ENCODE measurements around the gene BLOC1S4.
A peak's percentile ranks its signal among the peaks of the same experiment; 100 is the strongest.

Gene BLOC1S4

DNA sequence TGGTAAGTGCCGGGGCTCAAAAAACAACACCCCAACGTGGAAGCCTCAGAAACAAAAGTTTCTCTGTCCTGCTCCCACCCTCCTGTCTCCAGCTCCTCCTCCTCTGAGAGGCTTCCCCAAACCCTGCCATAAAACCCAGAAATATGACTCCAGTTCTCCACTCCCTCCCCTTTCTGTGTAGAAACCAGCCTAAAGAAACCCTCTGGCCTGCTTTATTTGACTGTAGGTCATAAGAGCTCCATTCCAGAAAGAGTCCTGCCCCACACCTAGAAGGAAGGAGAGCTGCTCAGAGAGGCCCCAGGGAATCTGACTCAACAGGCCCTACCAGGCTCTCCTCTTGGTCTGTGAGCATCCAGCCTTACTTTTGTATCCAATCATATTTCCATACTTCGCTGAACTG, 23.2 kb upstream of the BLOC1S4 start:
- DNase-seq = no peak

GRCh38 chr4:6693231-6694176, 22.5 kb upstream of the BLOC1S4 start, which contains the start of gene S100P:
Gene S100P, plus strand, starts transcription at chr4:6693878. Its CDS starts 55 bp downstream, at chr4:6693933.
- no peak for DNase-seq

GRCh38 chr4:6694177-6694901, 21.6 kb upstream of the BLOC1S4 start:
- no peak for DNase-seq

GRCh38 chr4:6695660-6696610, 20.0 kb upstream of the BLOC1S4 start:
- peak; percentile 19 for DNase-seq

DNA sequence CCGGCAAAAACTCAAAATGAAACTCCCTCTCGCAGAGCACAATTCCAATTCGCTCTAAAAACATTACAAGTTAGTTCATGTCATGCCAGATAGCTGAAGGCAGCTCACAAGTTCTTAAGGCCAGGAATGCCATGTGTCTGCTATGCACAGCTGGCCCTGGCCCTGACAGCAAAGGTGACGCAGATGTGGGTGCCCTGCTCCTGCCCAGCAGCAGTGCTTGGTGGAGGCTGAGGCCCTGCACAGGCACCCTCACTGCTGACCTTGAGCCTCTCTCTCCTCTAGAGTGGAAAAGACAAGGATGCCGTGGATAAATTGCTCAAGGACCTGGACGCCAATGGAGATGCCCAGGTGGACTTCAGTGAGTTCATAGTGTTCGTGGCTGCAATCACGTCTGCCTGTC, 19.4 kb upstream of the BLOC1S4 start:
- DNase-seq = no peak

GRCh38 chr4:6697131-6697530, 18.8 kb upstream of the BLOC1S4 start:
- DNase-seq = no peak

DNA sequence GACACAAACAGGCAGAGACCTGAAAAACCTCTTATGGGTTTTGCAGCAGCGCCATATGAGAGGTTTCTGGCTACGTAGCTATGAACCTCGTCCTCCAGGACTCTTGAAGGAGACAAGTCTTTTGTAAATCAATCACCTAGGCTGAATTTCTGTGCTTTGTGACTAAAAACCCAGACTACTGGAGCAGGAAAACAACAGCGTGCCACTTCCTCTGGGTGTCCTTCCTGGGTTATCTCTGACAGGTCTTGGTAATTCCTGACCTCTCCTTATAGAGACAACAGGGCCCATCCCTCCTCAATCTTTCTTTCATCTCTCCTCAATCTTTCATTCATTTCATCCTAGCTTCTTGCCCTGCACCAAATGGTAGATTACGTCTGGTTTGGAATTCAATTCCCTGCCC, 16.6 kb upstream of the BLOC1S4 start:
- no peak for DNase-seq

DNA sequence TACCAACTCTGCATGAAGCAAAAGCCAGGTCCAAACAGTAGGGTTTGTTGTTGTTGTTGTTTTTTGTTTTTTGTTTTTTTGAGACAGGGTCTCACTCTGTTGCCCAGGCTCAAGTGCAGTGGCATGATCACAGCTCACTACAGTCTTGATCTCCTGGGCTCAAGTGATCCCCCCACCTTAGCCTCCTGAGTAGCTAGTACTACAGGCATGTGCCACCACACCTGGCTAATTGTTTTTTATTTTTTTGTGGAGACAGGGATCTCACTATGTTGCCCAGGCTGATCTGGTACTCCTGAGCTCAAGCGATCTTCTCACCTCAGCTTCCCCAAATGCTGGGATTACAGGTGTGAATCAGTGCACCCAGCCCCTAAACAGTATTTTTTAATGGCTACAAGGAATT, 16.1 kb upstream of the BLOC1S4 start:
- DNase-seq = no peak

DNA sequence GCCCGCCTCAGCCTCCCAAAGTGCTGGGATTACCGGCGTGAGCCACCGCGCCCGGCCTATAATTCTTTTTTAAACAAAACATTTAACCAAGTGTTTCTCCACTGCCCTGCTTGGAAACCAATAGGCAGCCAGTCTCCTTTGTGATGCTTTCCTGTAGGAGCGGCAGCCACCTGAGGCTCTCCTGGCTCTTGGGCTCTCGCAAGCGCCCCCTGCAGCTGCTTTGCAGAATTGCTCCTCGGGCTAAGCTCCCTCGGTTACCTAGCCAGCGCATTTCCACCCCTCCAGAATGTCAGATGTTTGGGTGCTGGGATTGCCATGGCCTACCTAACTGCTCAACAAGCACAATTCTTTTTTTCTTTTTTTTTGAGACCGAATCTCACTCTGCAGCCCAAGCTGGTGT, 14.6 kb upstream of the BLOC1S4 start:
- no peak for DNase-seq

GRCh38 chr4:6702761-6703160, 13.2 kb upstream of the BLOC1S4 start:
- DNase-seq = no peak

DNA sequence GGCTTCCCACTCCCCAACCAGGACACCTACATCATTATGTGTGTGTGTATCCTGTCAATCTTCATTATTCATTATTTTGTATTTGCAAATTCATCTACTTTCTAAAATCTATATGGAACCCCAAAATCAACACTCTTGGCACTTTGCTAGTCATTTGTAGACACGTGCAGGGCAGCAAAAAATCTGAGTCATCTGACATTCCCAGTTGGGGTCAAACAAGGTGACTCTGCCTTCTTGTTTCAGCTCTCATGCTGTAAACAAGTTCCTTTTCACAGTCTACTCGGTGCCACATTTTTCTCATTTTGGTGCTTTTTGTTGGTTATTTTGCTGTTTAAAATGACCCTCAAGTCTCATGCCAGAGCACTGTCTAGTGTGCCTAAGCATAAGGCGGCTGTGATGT, 12.2 kb upstream of the BLOC1S4 start:
- no peak for DNase-seq

GRCh38 chr4:6705646-6706045, 10.3 kb upstream of the BLOC1S4 start:
- DNase-seq = no peak

DNA sequence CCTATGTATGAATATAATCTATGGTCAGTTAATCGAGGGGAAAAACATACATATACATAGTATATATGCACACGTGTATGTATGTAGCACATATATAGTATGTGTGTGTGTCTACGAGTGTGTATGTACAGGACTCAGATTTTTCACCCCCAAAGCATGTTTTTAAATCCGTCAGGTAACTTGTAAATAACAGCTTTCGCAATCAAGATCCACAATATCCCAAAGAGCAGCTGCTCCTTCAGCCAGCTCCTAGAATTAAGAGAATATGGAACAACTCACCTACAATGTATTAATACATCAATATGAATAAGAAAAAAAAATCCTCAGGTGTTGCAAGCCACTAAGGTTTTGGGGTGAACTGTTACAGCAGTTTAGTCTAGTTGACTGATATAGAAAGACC, 9.8 kb upstream of the BLOC1S4 start:
- no peak for DNase-seq

- DNase-seq = peak; percentile 95
These were observed 6.5 kb upstream of the BLOC1S4 start, which contains the start of gene MRFAP1L1 for GRCh38 chr4:6709230-6710114. Gene MRFAP1L1, minus strand, starts transcription at chr4:6709865. Its CDS starts 236 bp downstream, at chr4:6709629.

DNA sequence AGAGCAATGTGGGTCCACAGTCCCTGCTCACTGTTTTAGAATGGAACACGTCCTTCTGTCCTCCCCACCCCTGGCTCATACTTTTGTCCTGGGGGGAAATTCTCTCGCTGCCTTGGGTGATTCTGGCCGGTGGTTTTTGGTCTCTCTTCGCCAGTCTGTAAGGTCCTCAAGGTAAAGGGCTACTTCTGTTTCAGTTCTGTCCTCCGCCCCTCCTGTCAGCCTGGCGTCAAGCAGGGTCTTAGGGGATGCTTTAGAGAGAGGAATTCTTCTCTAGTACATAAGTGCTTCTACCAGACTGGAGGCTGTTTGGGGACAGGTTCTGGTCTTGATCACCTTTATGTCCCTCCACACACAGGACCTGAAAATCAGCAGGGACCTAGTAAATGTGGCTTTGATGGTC, 5.7 kb upstream of the BLOC1S4 start:
- DNase-seq = no peak

GRCh38 chr4:6710996-6711395, 5.0 kb upstream of the BLOC1S4 start:
- no peak for DNase-seq

DNA sequence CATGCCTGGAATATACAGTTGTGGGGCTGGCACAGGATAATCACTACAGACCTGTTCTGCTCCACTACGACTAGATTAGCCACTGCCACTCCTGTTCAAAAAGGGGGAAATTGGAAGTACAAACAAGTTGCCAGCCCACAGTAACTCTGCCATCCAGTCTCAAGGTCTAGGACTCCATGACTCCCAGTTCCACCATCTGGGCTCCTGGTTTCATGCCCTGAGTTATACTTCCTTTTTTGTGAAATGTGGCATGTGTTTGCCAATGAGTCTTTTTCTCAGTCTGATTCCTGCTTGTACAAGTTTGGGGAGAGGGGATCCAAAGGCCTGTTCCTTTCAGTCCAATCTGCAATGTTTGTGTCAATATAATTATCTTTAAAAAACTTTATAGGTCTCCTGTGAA, 1.0 kb upstream of the BLOC1S4 start:
- no peak for DNase-seq

DNA sequence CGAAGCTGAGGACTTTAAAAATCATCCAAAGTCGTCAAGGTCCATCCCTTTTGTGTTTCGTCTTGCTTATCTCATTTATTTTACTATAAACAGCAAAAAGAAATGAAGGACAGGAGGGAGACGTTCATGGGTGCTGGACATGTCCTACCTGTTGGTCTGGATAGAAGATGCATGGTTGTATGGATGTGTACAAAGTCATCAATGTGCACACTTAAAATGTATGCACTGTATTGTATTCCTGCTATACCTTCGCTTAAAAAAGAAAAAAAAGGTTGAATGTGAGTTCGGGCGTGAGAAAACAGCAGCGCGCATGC, 313 bp upstream of the BLOC1S4 start:
- DNase-seq = no peak

DNA sequence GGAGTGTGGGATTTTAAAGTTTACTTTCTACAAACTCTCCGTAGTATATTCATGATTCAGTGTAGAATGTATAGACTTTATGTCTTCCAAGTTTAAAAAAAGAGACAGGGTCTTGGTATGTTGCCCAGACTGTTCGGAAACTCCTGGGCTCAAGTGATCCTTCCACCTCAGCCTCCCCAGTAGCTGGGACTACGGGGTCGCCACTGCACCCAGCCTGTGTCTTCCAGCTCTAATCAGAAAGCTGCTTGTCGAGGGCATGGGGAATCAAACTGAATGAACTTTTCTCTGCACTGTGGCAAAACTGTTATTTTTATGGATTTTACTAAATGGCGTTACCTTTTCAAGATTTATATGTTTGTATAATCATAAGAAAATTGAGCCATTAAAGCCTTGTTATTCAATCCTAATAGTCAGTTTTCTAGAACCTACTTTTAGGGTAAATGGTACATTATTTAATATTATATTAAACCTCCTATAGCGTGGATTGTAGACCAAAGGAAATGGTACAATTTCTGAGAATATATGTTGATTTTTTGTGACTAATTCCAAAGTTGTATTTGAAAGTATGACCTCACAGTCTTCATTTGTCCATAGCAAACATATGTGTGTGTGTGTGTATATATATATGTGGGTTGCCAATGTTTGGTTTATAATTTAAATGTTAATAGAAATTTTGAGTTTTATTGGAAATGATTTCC, 1.1 kb downstream of the BLOC1S4 start:
- DNase-seq = no peak

DNA sequence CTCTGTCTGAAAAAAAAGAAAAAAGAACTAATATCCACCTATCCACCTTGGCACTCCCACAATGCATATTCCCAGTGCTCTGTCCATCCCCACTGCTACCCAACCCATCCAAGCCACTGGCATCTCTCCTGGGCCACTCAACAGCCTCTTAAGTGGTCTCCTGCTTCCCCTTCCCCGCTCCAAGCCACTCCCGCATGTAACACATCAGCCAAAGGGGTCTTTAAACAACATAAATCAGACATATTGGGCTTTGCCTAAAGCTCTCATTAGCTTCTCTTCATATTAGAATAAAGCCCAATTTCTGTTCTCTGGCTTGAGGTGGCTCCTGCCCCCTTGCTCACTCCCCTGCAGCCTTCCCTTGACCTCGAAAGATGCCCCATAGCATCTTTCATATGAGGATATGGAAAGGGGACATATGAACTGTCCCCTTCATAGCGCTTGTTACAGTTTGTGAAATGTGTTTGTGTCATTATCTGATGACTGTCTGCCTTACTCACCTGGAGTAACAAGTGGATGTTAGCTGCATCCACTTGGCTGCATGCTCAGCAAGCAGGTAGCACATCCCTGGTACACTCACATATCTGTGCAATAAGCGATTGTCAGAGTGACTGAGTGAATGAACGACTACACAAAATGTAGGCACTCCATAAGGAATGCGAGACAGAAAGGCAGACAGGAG, 3.1 kb downstream of the BLOC1S4 start:
- DNase-seq = no peak
